HEK293 (cell line): ENCODE measurements around the gene PSMD5.

Source experiments
- CTCF ChIA-PET: fragments of 350-600 bp; formaldehyde crosslinking; extraction: SDS; loops from one replicate; lab custom pipeline; 2021; ENCODE audit warnings: antibody characterized with exemption; lab: Yijun Ruan, JAX
- POLR2A ChIA-PET: fragments of 300-600 bp; formaldehyde crosslinking; extraction: SDS; loops from one replicate; lab custom pipeline; 2020; ENCODE audit warnings: antibody characterized with exemption, inconsistent platforms; lab: Yijun Ruan, JAX
- H3K27ac ChIP-seq: fragments of 200-500 bp; sonication (Bioruptor generic); 2 replicates; pipeline ENCODE4 v1.5.1; 2014; ENCODE audit warnings: low read depth, low read length, control low read depth, inconsistent platforms; ENCODE audit errors: extremely low read depth
- H3K36me3 ChIP-seq, 2 experiments: fragments of 200-500 bp in 1 of 2; sonication (Bioruptor generic) in 1 of 2; 1 replicate in 1 of 2; 2 replicates in 1 of 2; pipeline ENCODE4 v1.5.1; 2014 to 2017; ENCODE audit warnings: inconsistent platforms in 2 of 2, low read length in 2 of 2; ENCODE audit not compliant: control insufficient read depth in 2 of 2, insufficient read depth in 1 of 2
- H3K4me1 ChIP-seq: fragments of 200-500 bp; sonication (Bioruptor generic); 2 replicates; pipeline ENCODE4 v1.5.1; 2014; ENCODE audit warnings: mild to moderate bottlenecking, low read length, inconsistent platforms; ENCODE audit not compliant: control insufficient read depth, insufficient read depth
- H3K4me3 ChIP-seq: 2 replicates; pipeline ENCODE4 v1.5.1; 2011; ENCODE audit warnings: low read depth, mild to moderate bottlenecking, control low read depth, low read length, moderate library complexity
- H3K9me3 ChIP-seq: fragments of 200-500 bp; sonication (Bioruptor generic); 2 replicates; pipeline ENCODE4 v1.5.1; 2014; ENCODE audit warnings: low read depth, low read length, inconsistent platforms; ENCODE audit not compliant: control insufficient read depth, insufficient read depth
- AEBP2 ChIP-seq: fragments of 450-650 bp; formaldehyde crosslinking; IDR thresholded peaks from 2 replicates; pipeline ENCODE4 v1.5.1; 2016; ENCODE audit warnings: missing biosample characterization, missing genetic modification characterization, borderline replicate concordance
- KLF9 ChIP-seq: fragments of 450-650 bp; formaldehyde crosslinking; IDR thresholded peaks from 2 replicates; pipeline ENCODE4 v1.5.1; 2016; ENCODE audit warnings: missing biosample characterization, missing genetic modification characterization, low read depth
- PRDM2 ChIP-seq: fragments of 450-650 bp; formaldehyde crosslinking; IDR thresholded peaks from 2 replicates; pipeline ENCODE4 v1.5.1; 2016; ENCODE audit warnings: missing biosample characterization, missing genetic modification characterization, borderline replicate concordance
- REST ChIP-seq: fragments of 450-650 bp; formaldehyde crosslinking; IDR thresholded peaks from 2 replicates; pipeline ENCODE4 v1.5.1; 2016; ENCODE audit warnings: missing biosample characterization, missing genetic modification characterization
- SALL2 ChIP-seq: fragments of 450-650 bp; formaldehyde crosslinking; IDR thresholded peaks from 2 replicates; pipeline ENCODE4 v1.5.0; 2017; ENCODE audit warnings: missing biosample characterization, mild to moderate bottlenecking, missing genetic modification characterization, borderline replicate concordance
- SCRT2 ChIP-seq: fragments of 450-650 bp; formaldehyde crosslinking; IDR thresholded peaks from 2 replicates; pipeline ENCODE4 v1.5.1; 2016; ENCODE audit warnings: missing biosample characterization, missing genetic modification characterization
- SP7 ChIP-seq: fragments of 450-650 bp; formaldehyde crosslinking; IDR thresholded peaks from 2 replicates; pipeline ENCODE4 v1.5.1; 2016; ENCODE audit warnings: missing biosample characterization, missing genetic modification characterization
- TCF7L2 ChIP-seq: IDR thresholded peaks from 2 replicates; pipeline ENCODE4 v1.6.1; 2011; ENCODE audit warnings: low read depth, mild to moderate bottlenecking, inconsistent platforms, low read length, moderate library complexity, borderline replicate concordance
- ZBTB8A ChIP-seq: fragments of 450-650 bp; formaldehyde crosslinking; IDR thresholded peaks from 2 replicates; pipeline ENCODE4 v1.5.1; 2016; ENCODE audit warnings: missing biosample characterization, missing genetic modification characterization
- ZNF202 ChIP-seq: fragments of 450-650 bp; formaldehyde crosslinking; IDR thresholded peaks from 2 replicates; pipeline ENCODE4 v1.5.1; 2016; ENCODE audit warnings: missing biosample characterization, missing genetic modification characterization, borderline replicate concordance
- ZNF404 ChIP-seq: fragments of 450-650 bp; formaldehyde crosslinking; IDR thresholded peaks from 2 replicates; pipeline ENCODE4 v1.5.1; 2017; ENCODE audit warnings: missing biosample characterization, missing genetic modification characterization
- ZNF449 ChIP-seq: fragments of 450-650 bp; formaldehyde crosslinking; IDR thresholded peaks from 2 replicates; pipeline ENCODE4 v1.5.1; 2017; ENCODE audit warnings: missing biosample characterization, mild to moderate bottlenecking, missing genetic modification characterization, moderate library complexity
- ZNF561 ChIP-seq: fragments of 450-650 bp; IDR thresholded peaks from 2 replicates; pipeline ENCODE4 v1.5.1; 2018; ENCODE audit warnings: missing biosample characterization, missing genetic modification characterization, borderline replicate concordance
- ZNF585B ChIP-seq: fragments of 450-650 bp; formaldehyde crosslinking; IDR thresholded peaks from 2 replicates; pipeline ENCODE4 v1.5.1; 2016; ENCODE audit warnings: missing biosample characterization, missing genetic modification characterization
- ZNF792 ChIP-seq: fragments of 450-650 bp; formaldehyde crosslinking; IDR thresholded peaks from 2 replicates; pipeline ENCODE4 v1.5.1; 2016; ENCODE audit warnings: missing biosample characterization, missing genetic modification characterization
- ZNF843 ChIP-seq: fragments of 450-650 bp; formaldehyde crosslinking; IDR thresholded peaks from 2 replicates; pipeline ENCODE4 v1.5.1; 2016; ENCODE audit warnings: missing biosample characterization, missing genetic modification characterization
- ZXDB ChIP-seq: fragments of 450-650 bp; formaldehyde crosslinking; IDR thresholded peaks from 2 replicates; pipeline ENCODE4 v1.5.1; 2016; ENCODE audit warnings: missing biosample characterization, missing genetic modification characterization

The PSMD5 gene

GRCh38 chr9:120872791-120873502, 30.2 kb upstream of the PSMD5 start:
- no peaks in the 10 kb centered on the region for H3K9me3 ChIP-seq
- TF ChIP-seq ZNF202 (tag by site-specific recombination) (no peak), KLF9 (tag by site-specific recombination) (no peak), ZNF843 (tag by site-specific recombination) (no peak), TCF7L2 (no peak), ZXDB (tag by site-specific recombination) (no peak)
- H3K4me3 ChIP-seq, result no peak overlapping the region
- H3K36me3 ChIP-seq, result peaks cover 0 to 36% of the 10 kb centered on the region in 2 experiments; a peak in 2 of 3 replicates
- ChIA-PET POLR2A (interaction anchor here (1.2 kb wide), 1 partner anchor 63 kb away, joined by 3 read pairs; no protein-coding TSS in a partner anchor), CTCF (interaction anchor here (0.6 to 1.0 kb wide), 3 partner anchors 11 to 113 kb away, joined by 3 to 5 read pairs (median 3); no protein-coding TSS in a partner anchor)
- H3K4me1 ChIP-seq, result no peaks in the 10 kb centered on the region
- H3K27ac ChIP-seq, result no peak overlapping the region

- H3K4me3 ChIP-seq, result no peak overlapping the region
- no peak overlapping the region for H3K27ac ChIP-seq
- peaks cover 0 to 58% of the 10 kb centered on the region in 2 experiments; a peak in 2 of 3 replicates for H3K36me3 ChIP-seq
- no peaks in the 10 kb centered on the region for H3K9me3 ChIP-seq
- no peaks in the 10 kb centered on the region for H3K4me1 ChIP-seq
- CTCF ChIA-PET, result interaction anchor here (1.3 kb wide), 1 partner anchor 67 kb away, joined by 3 read pairs; no protein-coding TSS in a partner anchor
- TF ChIP-seq ZNF561 (tag by site-specific recombination) (no peak), SCRT2 (tag by site-specific recombination) (no peak), SALL2 (no peak), SP7 (tag by site-specific recombination) (no peak), REST (tag by site-specific recombination) (no peak), ZNF585B (tag by site-specific recombination) (no peak), PRDM2 (tag by site-specific recombination) (no peak), ZNF792 (tag by site-specific recombination) (no peak), ZNF449 (tag by site-specific recombination) (no peak), AEBP2 (tag by site-specific recombination) (no peak), ZBTB8A (tag by site-specific recombination) (no peak), ZNF404 (tag by site-specific recombination) (no peak), ZNF202 (tag by site-specific recombination) (no peak)
- POLR2A ChIA-PET, result interaction anchor here (1.0 kb wide), 1 partner anchor 77 kb away, joined by 3 read pairs; the partner anchor contains the start of gene FBXW2
Measured at GRCh38 chr9:120870206-120870605, 27.5 kb upstream of the PSMD5 start.
